Lung (tissue), 12 donors: ENCODE results near the gene DNAH10. TPM values are rescaled to one million over a fixed set of nuclear protein-coding genes. Genes with fewer than 3 reads are reported as not detected.

ENCODE experiments used
- ATAC-seq: fragments of 200-7000 bp; cut with Tn5 transposase; one replicate; pipeline ENCODE4 v1.9.1; 2020; ENCODE audit warnings: moderate number of reproducible peaks; ENCODE audit not compliant: insufficient read depth, low FRiP score
- DNase-seq, 3 donors: peaks; one replicate each; pipeline ENCODE4 v3.0.0-alpha.2; 2013 to 2017
- H3K27ac ChIP-seq, 2 donors: one replicate each; pipeline ENCODE4 v1.5.1; 2013; ENCODE audit warnings: mild to moderate bottlenecking in 2 of 2, moderate library complexity in 2 of 2, control low read depth in 1 of 2, inconsistent platforms in 1 of 2, low read depth in 1 of 2, low read length in 1 of 2
- H3K27me3 ChIP-seq, 3 donors: one replicate each; pipeline ENCODE4 v1.5.1; 2013; ENCODE audit warnings: low read length in 2 of 3; ENCODE audit not compliant: control insufficient read depth in 3 of 3, insufficient read depth in 3 of 3
- H3K36me3 ChIP-seq, 4 donors: one replicate each; pipeline ENCODE4 v1.5.1; 2013; ENCODE audit warnings: low read length in 4 of 4, mild to moderate bottlenecking in 1 of 4, moderate library complexity in 1 of 4; ENCODE audit not compliant: control insufficient read depth in 4 of 4, insufficient read depth in 4 of 4
- H3K4me1 ChIP-seq, 5 donors: one replicate each; pipeline ENCODE4 v1.5.1; 2013; ENCODE audit warnings: low read length in 5 of 5, mild to moderate bottlenecking in 2 of 5, moderate library complexity in 1 of 5; ENCODE audit not compliant: control insufficient read depth in 5 of 5, insufficient read depth in 5 of 5
- H3K4me3 ChIP-seq: one replicate; pipeline ENCODE4 v1.5.1; 2013; ENCODE audit warnings: mild to moderate bottlenecking, control low read depth, moderate library complexity
- H3K9ac ChIP-seq, 2 donors: one replicate each; pipeline ENCODE4 v1.5.1; 2013; ENCODE audit warnings: low read length in 2 of 2, control low read depth in 1 of 2; ENCODE audit not compliant: insufficient read depth in 1 of 2
- H3K9me3 ChIP-seq, 4 donors: one replicate each; pipeline ENCODE4 v1.5.1; 2013; ENCODE audit warnings: low read length in 3 of 4, mild to moderate bottlenecking in 1 of 4, moderate library complexity in 1 of 4; ENCODE audit not compliant: control insufficient read depth in 4 of 4, insufficient read depth in 3 of 4
- WGBS, 2 donors: extraction: QIAGEN DNeasy Blood & Tissue Kit; methylation state at CpG; one replicate each; pipeline ENCODE4 v1.1.7; 2013; 5-methylcytosine and 5-hydroxymethylcytosine counted together
- polyA plus RNA-seq, 2 donors: library from polyadenylated mRNA; stranded (reverse); fragments of 200-250 nt; gene quantifications; one replicate each; pipeline ENCODE4 v1.2.1, GENCODE V29; 2013
- total RNA-seq, 2 donors: library from RNA; depleted of rRNA in 1 of 2; stranded (reverse); fragments of >200 nt in 1 of 2; gene quantifications; one replicate each; pipeline ENCODE4 v1.2.1, GENCODE V29; 2014 to 2021
- TF ChIP-seq, protein P1 (sequence below): IDR thresholded peaks from 2 replicates; pipeline ENCODE4 v1.5.1; 2012; ENCODE audit warnings: mild to moderate bottlenecking; ENCODE audit errors: control extremely low read depth, extremely low read depth
- donor health status: control.
- donor health status: control.
- donor health status: Bipolar disorder and iron deficiency.
- donor health status: healthy.
- donor health status: DM: yes; HTN: yes; CAD: no.

The DNAH10 gene
- total and polyA plus RNA-seq, 4 donors, result 2.0 to 21.7 (median 9.1) TPM

DNA sequence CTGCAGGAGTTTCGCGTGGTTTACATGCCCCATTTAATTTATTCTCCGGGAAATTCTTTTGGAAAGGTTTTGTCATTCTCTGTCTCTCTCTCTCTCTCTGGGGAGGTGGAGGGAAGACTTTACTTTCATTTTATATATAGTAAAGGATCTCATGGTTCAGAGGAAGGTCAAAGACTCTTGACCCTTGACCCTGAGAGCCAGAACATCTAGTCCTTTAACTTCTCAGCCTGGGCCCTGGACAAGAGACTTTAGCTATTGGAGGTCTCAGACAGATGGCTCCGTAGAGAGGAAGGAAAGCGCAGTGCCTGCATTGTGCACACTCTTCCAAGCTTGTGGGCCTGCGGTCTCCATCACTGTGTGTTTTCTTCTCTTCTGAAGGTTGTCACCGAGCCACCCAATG, 166.8 kb downstream of the DNAH10 start:
- Histone ChIP-seq H3K36me3 (no peaks in the 10 kb centered on the region), H3K9ac (no peak overlapping the region), H3K4me1 (peaks cover 0 to 2% (median 0%) of the 10 kb centered on the region in 5 donors), H3K9me3 (no peaks in the 10 kb centered on the region), H3K27me3 (no peaks in the 10 kb centered on the region), H3K4me3 (no peak overlapping the region), H3K27ac (no peak overlapping the region)
- TF ChIP-seq, protein P1, sequence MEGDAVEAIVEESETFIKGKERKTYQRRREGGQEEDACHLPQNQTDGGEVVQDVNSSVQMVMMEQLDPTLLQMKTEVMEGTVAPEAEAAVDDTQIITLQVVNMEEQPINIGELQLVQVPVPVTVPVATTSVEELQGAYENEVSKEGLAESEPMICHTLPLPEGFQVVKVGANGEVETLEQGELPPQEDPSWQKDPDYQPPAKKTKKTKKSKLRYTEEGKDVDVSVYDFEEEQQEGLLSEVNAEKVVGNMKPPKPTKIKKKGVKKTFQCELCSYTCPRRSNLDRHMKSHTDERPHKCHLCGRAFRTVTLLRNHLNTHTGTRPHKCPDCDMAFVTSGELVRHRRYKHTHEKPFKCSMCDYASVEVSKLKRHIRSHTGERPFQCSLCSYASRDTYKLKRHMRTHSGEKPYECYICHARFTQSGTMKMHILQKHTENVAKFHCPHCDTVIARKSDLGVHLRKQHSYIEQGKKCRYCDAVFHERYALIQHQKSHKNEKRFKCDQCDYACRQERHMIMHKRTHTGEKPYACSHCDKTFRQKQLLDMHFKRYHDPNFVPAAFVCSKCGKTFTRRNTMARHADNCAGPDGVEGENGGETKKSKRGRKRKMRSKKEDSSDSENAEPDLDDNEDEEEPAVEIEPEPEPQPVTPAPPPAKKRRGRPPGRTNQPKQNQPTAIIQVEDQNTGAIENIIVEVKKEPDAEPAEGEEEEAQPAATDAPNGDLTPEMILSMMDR, result no peak
- 83 to 90% methylated on average over 7 of the region's 7 CpGs for WGBS, 2 donors
- DNase-seq, result no peak
- no peak for ATAC-seq

GRCh38 chr12:123929946-123930583, 168.0 kb downstream of the DNAH10 start:
- 89 to 94% methylated on average over 9 of the region's 9 CpGs for WGBS, 2 donors
- DNase-seq (no peak), ATAC-seq (no peak)

GRCh38 chr12:123931686-123932321, 169.7 kb downstream of the DNAH10 start:
- Histone ChIP-seq H3K36me3 (peaks cover 0 to 7% (median 5%) of the 10 kb centered on the region in 4 donors), H3K27ac (no peak overlapping the region), H3K4me1 (peaks cover 0 to 4% (median 0%) of the 10 kb centered on the region in 5 donors), H3K4me3 (no peak overlapping the region), H3K9me3 (no peaks in the 10 kb centered on the region), H3K9ac (no peak overlapping the region), H3K27me3 (no peaks in the 10 kb centered on the region)
- ATAC-seq (no peak), DNase-seq (no peak)
- WGBS, 2 donors, result 70 to 87% methylated on average over 14 of the region's 14 CpGs
- TF ChIP-seq, protein P1, result no peak

More at GRCh38 chr12:123929946-123930583, 168.0 kb downstream of the DNAH10 start:
- peaks cover 0 to 4% (median 0%) of the 10 kb centered on the region in 4 donors for H3K36me3 ChIP-seq
- no peaks in the 10 kb centered on the region for H3K9me3 ChIP-seq
- no peak overlapping the region for H3K9ac ChIP-seq
- no peaks in the 10 kb centered on the region for H3K4me1 ChIP-seq
- no peak overlapping the region for H3K4me3 ChIP-seq
- no peak overlapping the region for H3K27ac ChIP-seq
- H3K27me3 ChIP-seq, result no peaks in the 10 kb centered on the region
- TF ChIP-seq, protein P1, result no peak
